ENCODE data around the gene HES5.

HES5 gene

DNA sequence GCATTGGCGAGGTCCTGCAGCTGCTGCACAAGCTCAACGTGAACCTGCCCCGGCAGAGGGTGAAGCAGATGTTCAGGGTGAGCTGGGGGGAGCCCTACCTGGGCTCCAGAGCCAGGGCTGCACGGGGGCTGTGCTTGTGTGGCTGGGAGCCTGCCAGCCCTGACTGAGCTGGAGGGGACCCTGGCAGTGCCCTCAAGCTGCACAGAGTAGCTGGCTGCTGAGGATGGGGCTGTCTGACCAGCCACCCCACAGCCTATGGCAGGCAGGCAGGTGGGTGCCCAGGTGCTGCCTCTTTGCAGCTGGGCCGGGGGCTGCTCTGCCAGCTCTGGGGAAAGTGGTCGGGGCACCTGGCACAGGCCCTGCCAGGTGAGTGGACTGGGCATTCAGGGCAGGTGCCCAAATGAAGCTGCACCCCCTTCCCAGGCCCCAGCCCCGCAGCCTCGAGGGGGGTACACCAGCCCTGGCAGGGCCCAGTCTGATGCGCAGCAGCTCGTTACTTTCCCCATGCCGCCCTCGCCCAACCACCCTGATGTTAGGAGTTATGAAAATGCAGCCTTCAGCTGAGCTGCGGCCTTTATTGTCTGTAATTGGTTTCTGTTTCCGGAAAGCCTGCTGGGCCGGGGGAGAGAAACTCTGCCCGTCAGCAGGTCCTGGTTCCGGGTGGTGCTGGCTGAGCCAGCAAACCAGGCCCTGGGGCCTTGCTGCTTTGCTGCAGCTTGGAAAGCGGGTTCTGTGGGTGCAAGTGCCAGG, 49.7 kb downstream of the HES5 start:
- no peak for DNase-seq (ENCODE audit: low read depth in 4 of 4, low spot score in 1 of 4)

DNA sequence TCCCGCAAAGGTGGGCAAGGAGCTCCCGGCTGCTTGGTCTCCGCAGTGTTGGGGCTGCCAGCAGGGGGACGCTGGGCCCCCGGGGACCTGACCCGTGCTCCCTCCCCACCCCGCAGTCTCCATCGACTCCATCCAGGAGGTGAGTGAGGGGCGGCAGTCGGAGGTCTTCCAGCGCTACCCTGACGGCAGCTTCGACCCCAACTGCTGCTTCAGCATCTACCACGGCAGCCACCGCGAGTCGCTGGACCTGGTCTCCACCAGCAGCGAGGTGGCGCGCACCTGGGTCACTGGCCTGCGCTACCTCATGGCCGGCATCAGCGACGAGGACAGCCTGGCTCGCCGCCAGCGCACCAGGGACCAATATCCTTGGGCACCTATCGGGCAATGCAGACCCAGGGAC, 50.4 kb downstream of the HES5 start:
- DNase-seq (ENCODE audit: low read depth in 4 of 4, low spot score in 1 of 4): no peak

- DNase-seq (ENCODE audit: low read depth in 4 of 4, low spot score in 1 of 4): no peak
Measured at GRCh38 chr1:2479186-2479585, 50.9 kb downstream of the HES5 start.
